Keratinocyte (primary cell): ENCODE data around the gene SHROOM3.

Experiments used
- CTCF ChIP-seq, 3 experiments: IDR thresholded peaks in 1 of 3; conservative IDR thresholded peaks in 1 of 3; optimal IDR thresholded peaks in 1 of 3; 2 replicates in 2 of 3; 3 replicates in 1 of 3; pipeline versions ENCODE3 to v1.5.1; 2011; ENCODE audit warnings: low read length in 3 of 3, mild to moderate bottlenecking in 3 of 3, moderate library complexity in 2 of 3, control low read depth in 1 of 3, inconsistent platforms in 1 of 3; ENCODE audit not compliant: insufficient read depth in 2 of 3; ENCODE audit errors: extremely low read depth in 1 of 3
- EZH2 ChIP-seq: IDR thresholded peaks from one replicate; pipeline ENCODE4 v1.6.1; 2012; ENCODE audit warnings: inconsistent platforms, mild to moderate bottlenecking, low read length, moderate library complexity

DNA sequence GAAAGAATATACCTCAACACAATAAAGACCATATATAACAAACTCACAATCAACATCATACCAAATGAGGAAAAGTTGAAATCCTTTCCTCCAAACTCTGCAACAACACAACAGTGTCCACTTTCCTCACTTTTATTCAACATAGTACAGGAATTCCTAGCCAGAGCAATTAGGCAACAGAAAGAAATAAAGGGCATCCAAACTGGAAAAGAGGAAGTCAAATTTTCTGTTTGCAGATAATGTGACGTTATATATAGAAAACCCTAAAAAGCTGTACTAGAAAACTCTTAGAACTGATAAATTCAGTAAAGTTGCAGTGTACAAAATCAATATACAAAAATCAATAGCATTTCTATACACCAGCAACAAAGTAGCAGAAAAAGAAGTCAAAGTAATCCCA is 355.3 kb downstream of the SHROOM3 start:
- TF ChIP-seq CTCF (optimal IDR thresholded peaks at IDR 0.05 in 1 of 3, IDR thresholded peaks at IDR 0.05 in 1 of 3, conservative IDR thresholded peaks at IDR 0.05 in 1 of 3; ENCODE audit: extremely low read depth in 1 of 3, insufficient read depth in 2 of 3, low read length in 3 of 3) = no peak
- TF ChIP-seq EZH2 = no peak
